ENCODE measurements around the gene KIAA0513.

The KIAA0513 gene

GRCh38 chr16:85094176-85094805 lies 66.7 kb downstream of the KIAA0513 start:
- no peaks in the 10 kb centered on the region for H3K4me1 ChIP-seq
- H3K27me3 ChIP-seq (ENCODE audit: control insufficient read depth, insufficient read depth, low read length): no peaks in the 10 kb centered on the region
- H3K27ac ChIP-seq: no peak overlapping the region
- H3K36me3 ChIP-seq (ENCODE audit: control insufficient read depth, insufficient read depth, low read length): no peaks in the 10 kb centered on the region
- no peak overlapping the region for H3K9ac ChIP-seq
- no peak overlapping the region for H3K4me3 ChIP-seq (ENCODE audit: low read depth, low read length)
- no peak for TF ChIP-seq CTCF (IDR thresholded peaks at IDR 0.05)
- no peak overlapping the region for H3K4me2 ChIP-seq (ENCODE audit: low read length)
- no peaks in the 10 kb centered on the region for H3K79me2 ChIP-seq
- H2AFZ ChIP-seq: no peak overlapping the region
- no peaks in the 10 kb centered on the region for H3K9me3 ChIP-seq (ENCODE audit: control insufficient read depth, low read length)

GRCh38 chr16:85094812-85095211 lies 67.2 kb downstream of the KIAA0513 start:
- Histone ChIP-seq H3K4me2 (ENCODE audit: low read length) (no peak overlapping the region), H2AFZ (no peak overlapping the region), H3K4me1 (no peaks in the 10 kb centered on the region), H3K4me3 (ENCODE audit: low read depth, low read length) (no peak overlapping the region), H3K36me3 (ENCODE audit: control insufficient read depth, insufficient read depth, low read length) (no peaks in the 10 kb centered on the region), H3K27me3 (ENCODE audit: control insufficient read depth, insufficient read depth, low read length) (no peaks in the 10 kb centered on the region), H3K9ac (no peak overlapping the region), H3K79me2 (no peaks in the 10 kb centered on the region), H3K27ac (no peak overlapping the region), H3K9me3 (ENCODE audit: control insufficient read depth, low read length) (no peaks in the 10 kb centered on the region)
- no peak for TF ChIP-seq CTCF (IDR thresholded peaks at IDR 0.05)

- H3K9ac ChIP-seq: no peak overlapping the region
- H3K27ac ChIP-seq: no peak overlapping the region
- no peak overlapping the region for H3K4me2 ChIP-seq (ENCODE audit: low read length)
- H2AFZ ChIP-seq: no peak overlapping the region
- no peaks in the 10 kb centered on the region for H3K27me3 ChIP-seq (ENCODE audit: control insufficient read depth, insufficient read depth, low read length)
- no peaks in the 10 kb centered on the region for H3K79me2 ChIP-seq
- no peak overlapping the region for H3K4me3 ChIP-seq (ENCODE audit: low read depth, low read length)
- H3K4me1 ChIP-seq: no peaks in the 10 kb centered on the region
- H3K36me3 ChIP-seq (ENCODE audit: control insufficient read depth, insufficient read depth, low read length): no peaks in the 10 kb centered on the region
- TF ChIP-seq CTCF (IDR thresholded peaks at IDR 0.05): no peak
- no peaks in the 10 kb centered on the region for H3K9me3 ChIP-seq (ENCODE audit: control insufficient read depth, low read length)
These were observed 69.3 kb downstream of the KIAA0513 start for GRCh38 chr16:85096921-85097320.

GRCh38 chr16:85098565-85098964 lies 71.0 kb downstream of the KIAA0513 start:
- no peak overlapping the region for H3K9ac ChIP-seq
- H3K4me2 ChIP-seq (ENCODE audit: low read length): no peak overlapping the region
- no peaks in the 10 kb centered on the region for H3K27me3 ChIP-seq (ENCODE audit: control insufficient read depth, insufficient read depth, low read length)
- H3K4me3 ChIP-seq (ENCODE audit: low read depth, low read length): no peak overlapping the region
- no peak overlapping the region for H2AFZ ChIP-seq
- no peaks in the 10 kb centered on the region for H3K4me1 ChIP-seq
- H3K9me3 ChIP-seq (ENCODE audit: control insufficient read depth, low read length): no peaks in the 10 kb centered on the region
- H3K27ac ChIP-seq: no peak overlapping the region
- H3K36me3 ChIP-seq (ENCODE audit: control insufficient read depth, insufficient read depth, low read length): no peaks in the 10 kb centered on the region
- H3K79me2 ChIP-seq: no peaks in the 10 kb centered on the region
- TF ChIP-seq CTCF (IDR thresholded peaks at IDR 0.05): no peak

- Histone ChIP-seq H3K9ac (no peak overlapping the region), H3K36me3 (ENCODE audit: control insufficient read depth, insufficient read depth, low read length) (no peaks in the 10 kb centered on the region), H3K4me2 (ENCODE audit: low read length) (no peak overlapping the region), H3K4me3 (ENCODE audit: low read depth, low read length) (no peak overlapping the region), H3K9me3 (ENCODE audit: control insufficient read depth, low read length) (no peaks in the 10 kb centered on the region), H3K4me1 (no peaks in the 10 kb centered on the region), H3K79me2 (no peaks in the 10 kb centered on the region), H3K27me3 (ENCODE audit: control insufficient read depth, insufficient read depth, low read length) (no peaks in the 10 kb centered on the region), H3K27ac (no peak overlapping the region), H2AFZ (no peak overlapping the region)
- no peak for TF ChIP-seq CTCF (IDR thresholded peaks at IDR 0.05)
These were observed 72.7 kb downstream of the KIAA0513 start for GRCh38 chr16:85100265-85100664.
